RWPE1 (cell line): ENCODE measurements around the gene PRKCQ.
A peak's percentile ranks its signal among the peaks of the same experiment; 100 is the strongest.

Experiments used
- CTCF ChIA-PET: fragments of 350-600 bp; sonication (Branson Sonifier 250); formaldehyde crosslinking; extraction: SDS; loops from one replicate; lab custom pipeline; 2021; lab: Yijun Ruan, JAX
- POLR2A ChIA-PET: fragments of 400-600 bp; formaldehyde crosslinking; extraction: SDS; loops from one replicate; lab custom pipeline; 2020; ENCODE audit warnings: antibody characterized with exemption; ENCODE audit not compliant: low non-redundant PET; lab: Yijun Ruan, JAX
- DNase-seq: peaks from one replicate; pipeline ENCODE4 v3.0.0; 2012; ENCODE audit warnings: low spot score
- H3K27ac ChIP-seq: fragments of 450-650 bp; 2 replicates; pipeline ENCODE4 v1.5.1; 2017
- CTCF ChIP-seq: fragments of 450-650 bp; conservative IDR thresholded peaks from 2 replicates; pipeline ENCODE4 v1.5.1; 2017; ENCODE audit warnings: low read depth, mild to moderate bottlenecking

PRKCQ gene

DNA sequence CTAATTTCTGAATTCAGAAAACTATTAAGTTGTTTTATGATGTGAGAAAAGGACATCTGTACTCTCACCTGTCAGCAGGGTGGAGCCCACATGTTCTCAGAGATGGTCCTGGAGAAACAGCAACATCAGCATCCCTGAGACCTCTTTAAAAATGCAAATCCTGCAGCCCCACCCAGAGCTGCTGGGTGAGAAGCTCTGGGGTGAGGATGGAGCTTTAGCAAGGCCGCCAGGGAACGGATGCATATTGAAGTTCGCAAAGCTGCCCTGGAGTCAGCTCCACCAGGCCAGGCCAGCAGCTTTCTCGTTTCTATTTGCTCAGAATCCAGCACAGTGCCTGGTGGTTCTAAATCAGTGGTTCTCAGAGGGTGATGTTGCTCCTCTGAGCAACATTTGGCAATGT, 49.1 kb downstream of the PRKCQ start:
- no peak for TF ChIP-seq CTCF
- ChIA-PET POLR2A (no interaction called here), CTCF (no interaction called here)
- DNase-seq: no peak
- H3K27ac ChIP-seq: no peak overlapping the region

DNA sequence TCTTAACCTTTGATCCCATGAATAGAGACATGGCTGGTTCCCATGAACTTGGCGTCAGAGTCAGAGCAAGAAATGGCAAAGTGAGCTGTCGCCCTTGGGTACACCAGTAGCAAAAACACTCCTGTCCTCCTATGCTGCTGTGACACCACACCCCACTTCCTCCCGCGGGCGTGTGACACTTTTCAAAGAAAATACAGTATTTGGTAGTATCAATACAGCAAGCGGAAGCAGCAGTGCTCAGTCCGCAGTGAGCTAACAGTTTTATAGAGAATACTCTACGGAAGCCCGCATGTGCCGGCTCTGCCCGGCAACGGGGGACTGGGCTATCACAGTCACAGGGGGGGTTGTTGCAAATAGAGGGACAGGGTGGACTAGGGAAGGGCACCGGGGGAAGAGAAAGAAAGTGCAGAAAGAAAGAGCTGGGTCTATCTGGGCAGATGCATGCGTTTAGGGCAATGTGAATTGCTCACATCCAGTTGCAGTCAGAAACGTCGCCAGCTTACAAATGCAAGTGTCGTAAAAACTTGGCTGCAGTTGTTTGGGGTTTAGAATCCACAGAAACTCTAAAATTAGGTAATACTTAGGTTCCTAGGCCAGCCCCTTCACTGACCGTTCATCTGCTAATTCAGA, 49.8 kb downstream of the PRKCQ start:
- ChIA-PET CTCF (no interaction called here), POLR2A (no interaction called here)
- no peak overlapping the region for H3K27ac ChIP-seq
- no peak for DNase-seq
- TF ChIP-seq CTCF: no peak

GRCh38 chr10:6528198-6528950, 51.7 kb downstream of the PRKCQ start:
- no peak for TF ChIP-seq CTCF
- POLR2A ChIA-PET: no interaction called here
- CTCF ChIA-PET: interaction anchor here (0.6 kb wide), 1 partner anchor 823 kb away, joined by 3 read pairs; no protein-coding TSS in a partner anchor

GRCh38 chr10:6525599-6526165, 54.4 kb downstream of the PRKCQ start:
- ChIA-PET POLR2A (no interaction called here), CTCF (no interaction called here)
- no peak for DNase-seq
- no peak for TF ChIP-seq CTCF
- H3K27ac ChIP-seq: no peak overlapping the region

More at GRCh38 chr10:6528198-6528950, 51.7 kb downstream of the PRKCQ start:
- no peak overlapping the region for H3K27ac ChIP-seq
- no peak for DNase-seq

DNA sequence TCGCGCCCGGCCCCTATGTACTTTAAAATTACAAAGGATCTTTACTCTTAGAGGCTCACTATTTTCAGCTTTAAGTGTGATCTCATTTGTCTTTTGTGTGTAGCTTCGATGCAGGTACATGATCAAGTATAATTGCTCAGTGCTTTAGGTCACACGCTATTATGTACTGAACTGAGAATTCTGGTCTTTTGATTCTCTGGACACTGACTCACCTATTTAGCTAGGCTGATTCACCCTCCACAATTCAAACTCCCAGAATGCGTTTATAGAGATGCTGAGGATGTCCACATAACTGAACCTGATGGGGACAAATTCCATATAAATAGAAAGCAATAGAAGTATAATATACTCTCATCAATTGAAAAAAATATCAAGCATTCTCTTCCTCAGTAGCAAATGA, 57.8 kb downstream of the PRKCQ start:
- peak; percentile 31 for DNase-seq
- ChIA-PET POLR2A (no interaction called here), CTCF (interaction anchor here (0.5 kb wide), 1 partner anchor 125 kb away, joined by 10 read pairs; no protein-coding TSS in a partner anchor)
- no peak for TF ChIP-seq CTCF
- no peak overlapping the region for H3K27ac ChIP-seq

DNA sequence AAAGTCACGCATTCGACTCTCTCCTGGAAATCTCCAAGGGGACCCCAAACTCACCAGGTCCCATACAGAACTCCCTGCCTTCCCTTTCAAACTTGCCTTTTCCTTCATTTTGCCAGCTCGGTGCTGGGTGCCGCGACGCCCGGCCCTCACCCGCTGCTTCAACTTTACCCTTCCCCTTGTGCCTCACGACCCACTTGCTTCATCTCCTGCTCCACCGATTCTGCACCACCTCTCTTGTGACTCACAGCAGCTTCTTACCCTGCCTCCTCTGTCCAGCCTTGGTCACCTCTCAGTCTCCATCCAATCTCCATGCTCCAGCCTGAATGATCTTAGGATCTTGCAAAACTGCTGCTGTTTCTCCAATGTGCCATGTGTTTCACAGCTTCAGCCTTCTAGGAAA, 59.9 kb downstream of the PRKCQ start:
- no peak for TF ChIP-seq CTCF
- DNase-seq: no peak
- no peak overlapping the region for H3K27ac ChIP-seq
- CTCF ChIA-PET: no interaction called here
- POLR2A ChIA-PET: no interaction called here
